Activated naive CD8-positive, alpha-beta T cell (primary cell): ENCODE results near the gene PAEP.
"Not testable (repeated sequence)": the region's sequence is repeated elsewhere in the genome, so short reads cannot be mapped to it uniquely, and the experiment has no call there.

Experiments used
- H3K27ac Mint-ChIP-seq: one replicate; pipeline ENCODE4 v1.8.0; 2021; ENCODE audit warnings: mixed read lengths
- H3K27me3 Mint-ChIP-seq: one replicate; pipeline ENCODE4 v1.8.0; 2021; ENCODE audit warnings: mixed read lengths
- H3K36me3 Mint-ChIP-seq: one replicate; pipeline ENCODE4 v1.8.0; 2021; ENCODE audit warnings: mixed read lengths
- H3K4me1 Mint-ChIP-seq: one replicate; pipeline ENCODE4 v1.8.0; 2021; ENCODE audit warnings: low read depth, mixed read lengths
- H3K4me3 Mint-ChIP-seq: one replicate; pipeline ENCODE4 v1.8.0; 2021; ENCODE audit warnings: mild to moderate bottlenecking, mixed read lengths
- H3K9me3 Mint-ChIP-seq: one replicate; pipeline ENCODE4 v1.8.0; 2021; ENCODE audit warnings: low read depth, mixed read lengths

PAEP gene

DNA sequence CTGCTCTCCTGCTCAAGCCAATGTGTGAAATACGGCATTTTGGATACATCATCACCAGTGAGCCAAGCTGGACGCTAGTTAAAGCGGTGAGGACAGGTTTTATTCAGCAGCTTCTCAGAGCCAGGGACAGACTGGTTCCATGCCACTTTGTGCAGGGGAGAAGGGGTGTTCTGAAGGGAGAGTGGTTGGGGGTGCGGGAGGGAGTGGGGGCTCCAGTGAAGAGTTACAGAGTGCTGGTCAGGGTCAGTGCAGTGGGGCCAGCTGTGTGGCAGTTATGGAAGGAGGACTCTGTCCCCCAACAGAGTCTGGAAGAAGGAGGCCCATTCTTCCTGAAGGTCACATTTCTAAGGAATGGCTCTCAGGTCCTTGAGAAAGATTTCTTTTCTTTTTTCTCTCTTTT, 26.7 kb upstream of the PAEP start:
- H3K27ac Mint-ChIP-seq, H3K9me3 Mint-ChIP-seq, H3K36me3 Mint-ChIP-seq, H3K4me1 Mint-ChIP-seq, H3K4me3 Mint-ChIP-seq: not testable (repeated sequence)
- H3K27me3 Mint-ChIP-seq = peaks cover 24% of the 10 kb centered on the region

DNA sequence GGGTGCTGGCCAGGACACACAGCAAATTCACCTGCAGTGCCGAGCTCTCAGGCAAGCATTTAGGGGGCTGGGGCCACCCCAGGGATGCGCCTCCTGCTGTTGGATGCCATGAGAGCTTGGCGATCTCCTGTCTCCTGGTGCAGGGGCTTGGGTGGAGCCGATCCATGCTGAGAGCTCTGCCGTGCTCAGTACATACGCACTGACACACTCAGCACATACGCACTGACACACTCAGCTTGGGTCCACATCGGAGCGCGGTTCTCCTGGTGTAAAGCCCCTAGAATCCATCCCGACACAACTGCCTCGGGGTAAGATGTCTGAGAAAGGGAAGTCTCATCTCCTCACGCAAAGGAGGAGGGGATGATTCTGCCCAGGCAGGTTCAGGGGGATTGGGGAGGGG, 25.9 kb upstream of the PAEP start:
- H3K4me1 Mint-ChIP-seq, H3K36me3 Mint-ChIP-seq, H3K9me3 Mint-ChIP-seq, H3K4me3 Mint-ChIP-seq, H3K27ac Mint-ChIP-seq: not testable (repeated sequence)
- H3K27me3 Mint-ChIP-seq = peaks cover 23% of the 10 kb centered on the region

DNA sequence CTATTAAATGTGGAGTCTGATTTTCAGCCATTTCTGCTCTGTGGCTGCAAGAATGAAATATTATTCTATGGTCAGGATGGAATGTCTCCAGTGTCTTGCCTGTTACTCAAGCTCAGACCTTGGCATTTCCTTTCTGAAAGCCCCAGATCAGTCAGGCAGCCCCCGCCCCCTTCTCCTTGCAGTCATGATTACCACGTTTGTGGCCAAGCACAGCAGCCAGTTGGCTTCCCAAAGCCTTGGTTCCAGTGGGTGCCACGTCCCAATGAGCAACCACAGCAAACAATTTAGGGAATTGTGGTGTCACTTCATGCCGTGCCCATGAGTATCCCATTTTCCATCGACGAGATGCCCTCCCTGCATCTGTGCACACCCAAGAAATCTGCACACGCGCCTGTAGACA, 25.3 kb upstream of the PAEP start:
- Mint-ChIP-seq H3K4me1 (no peaks in the 10 kb centered on the region), H3K27me3 (peaks cover 20% of the 10 kb centered on the region), H3K9me3 (no peaks in the 10 kb centered on the region)

DNA sequence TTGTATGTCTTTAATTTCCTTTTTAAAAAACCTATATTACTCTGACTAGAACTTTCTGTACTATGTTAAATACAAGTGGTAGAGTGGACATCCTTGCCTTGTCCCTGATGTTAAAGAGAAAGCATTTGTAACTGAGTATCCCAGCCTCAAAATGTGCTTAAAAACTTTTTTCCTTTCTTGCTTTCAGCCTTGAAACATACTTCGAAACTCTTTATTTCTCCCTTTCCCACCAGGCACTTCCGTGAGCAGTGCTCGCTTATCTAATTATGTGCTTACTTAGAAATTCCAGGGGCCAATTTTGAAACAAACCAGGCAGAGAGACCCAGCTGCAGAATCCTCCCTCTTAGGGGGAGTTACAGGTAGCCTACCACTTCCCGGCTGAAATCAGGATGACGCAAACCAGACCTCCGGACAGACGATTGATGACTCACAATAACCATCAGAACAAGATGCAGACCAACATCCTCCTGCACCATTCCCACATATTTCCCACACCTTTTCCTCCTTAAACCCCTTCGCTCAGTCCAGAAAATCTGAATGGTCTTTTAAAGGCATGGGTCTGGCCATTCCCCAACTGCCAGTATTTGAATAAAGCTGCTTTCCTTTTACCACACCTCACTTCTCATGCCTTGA, 18.2 kb upstream of the PAEP start:
- H3K9me3 Mint-ChIP-seq, H3K27ac Mint-ChIP-seq, H3K4me1 Mint-ChIP-seq, H3K27me3 Mint-ChIP-seq, H3K4me3 Mint-ChIP-seq, H3K36me3 Mint-ChIP-seq: not testable (repeated sequence)

More for the DNA sequence above, 25.3 kb upstream of the PAEP start:
- H3K27ac Mint-ChIP-seq = no peak overlapping the region
- no peaks in the 10 kb centered on the region for H3K36me3 Mint-ChIP-seq
- H3K4me3 Mint-ChIP-seq = no peak overlapping the region

DNA sequence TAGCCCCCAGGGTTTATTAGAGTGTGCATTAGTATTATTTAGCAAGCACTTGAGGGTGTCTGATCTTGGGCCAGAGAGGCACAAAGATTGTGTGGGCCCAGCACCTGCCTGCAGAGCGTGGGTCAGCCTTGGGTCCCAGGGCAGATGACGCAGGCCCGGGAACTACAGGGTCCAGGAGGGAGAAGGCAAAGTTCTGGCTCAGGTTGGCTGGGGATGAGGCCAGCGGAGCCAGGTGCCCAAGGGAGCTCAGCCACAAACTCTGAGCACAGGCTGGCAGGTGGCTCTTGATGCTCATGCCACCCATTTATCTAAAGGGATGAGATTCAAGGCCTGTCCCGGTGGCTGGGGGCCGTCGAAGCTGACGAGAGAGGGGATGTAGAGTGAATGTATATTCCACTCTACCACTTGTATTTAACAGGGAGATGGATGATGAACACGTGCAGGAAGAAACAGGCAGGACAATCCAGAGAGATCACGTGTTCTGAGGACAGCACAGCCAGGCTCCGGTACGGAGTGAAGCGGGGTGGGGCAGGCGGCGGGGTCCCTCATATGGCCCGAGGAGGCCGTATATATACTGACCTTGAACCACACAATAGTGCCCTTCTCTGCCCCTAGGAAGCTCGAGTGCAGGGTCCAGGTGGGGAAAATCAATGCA, 16.4 kb upstream of the PAEP start:
- no peaks in the 10 kb centered on the region for H3K36me3 Mint-ChIP-seq
- peaks cover 2% of the 10 kb centered on the region for H3K27me3 Mint-ChIP-seq
- no peaks in the 10 kb centered on the region for H3K4me1 Mint-ChIP-seq
- no peaks in the 10 kb centered on the region for H3K9me3 Mint-ChIP-seq
- H3K4me3 Mint-ChIP-seq = no peak overlapping the region
- H3K27ac Mint-ChIP-seq = no peak overlapping the region

DNA sequence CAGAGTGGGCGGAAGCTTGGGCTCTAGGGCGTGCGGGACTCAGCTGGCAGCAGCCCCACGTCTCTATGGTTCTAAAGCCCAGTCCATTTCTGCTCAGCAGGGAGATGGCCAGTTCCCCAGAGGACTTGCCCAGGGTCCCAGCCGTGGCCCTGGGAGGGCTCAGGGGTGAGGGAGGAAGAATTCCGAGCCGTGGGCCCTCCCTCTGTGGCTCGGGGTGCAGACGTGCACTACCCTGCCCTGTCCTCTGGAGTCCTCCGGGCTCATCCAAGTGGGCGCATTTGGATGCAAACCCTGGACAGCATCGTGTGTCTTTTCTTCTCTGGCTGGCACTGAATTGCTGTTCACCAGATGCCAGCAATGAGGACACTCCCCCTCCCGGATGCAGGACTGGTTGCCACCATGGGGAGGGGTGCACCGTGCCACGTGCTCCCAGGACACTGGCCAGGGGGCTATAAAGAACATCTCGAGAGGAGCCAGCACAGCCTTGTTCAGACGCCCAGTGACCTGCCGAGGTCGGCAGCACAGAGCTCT, 15.8 kb upstream of the PAEP start, which contains the start of gene OBP2A:
Gene OBP2A, plus strand, starts transcription at position 481 of the 531 bp plus-strand sequence. CDS start 55 bp downstream, outside the sequence.
- H3K27me3 Mint-ChIP-seq, H3K27ac Mint-ChIP-seq, H3K36me3 Mint-ChIP-seq, H3K9me3 Mint-ChIP-seq, H3K4me1 Mint-ChIP-seq, H3K4me3 Mint-ChIP-seq: not testable (repeated sequence)

DNA sequence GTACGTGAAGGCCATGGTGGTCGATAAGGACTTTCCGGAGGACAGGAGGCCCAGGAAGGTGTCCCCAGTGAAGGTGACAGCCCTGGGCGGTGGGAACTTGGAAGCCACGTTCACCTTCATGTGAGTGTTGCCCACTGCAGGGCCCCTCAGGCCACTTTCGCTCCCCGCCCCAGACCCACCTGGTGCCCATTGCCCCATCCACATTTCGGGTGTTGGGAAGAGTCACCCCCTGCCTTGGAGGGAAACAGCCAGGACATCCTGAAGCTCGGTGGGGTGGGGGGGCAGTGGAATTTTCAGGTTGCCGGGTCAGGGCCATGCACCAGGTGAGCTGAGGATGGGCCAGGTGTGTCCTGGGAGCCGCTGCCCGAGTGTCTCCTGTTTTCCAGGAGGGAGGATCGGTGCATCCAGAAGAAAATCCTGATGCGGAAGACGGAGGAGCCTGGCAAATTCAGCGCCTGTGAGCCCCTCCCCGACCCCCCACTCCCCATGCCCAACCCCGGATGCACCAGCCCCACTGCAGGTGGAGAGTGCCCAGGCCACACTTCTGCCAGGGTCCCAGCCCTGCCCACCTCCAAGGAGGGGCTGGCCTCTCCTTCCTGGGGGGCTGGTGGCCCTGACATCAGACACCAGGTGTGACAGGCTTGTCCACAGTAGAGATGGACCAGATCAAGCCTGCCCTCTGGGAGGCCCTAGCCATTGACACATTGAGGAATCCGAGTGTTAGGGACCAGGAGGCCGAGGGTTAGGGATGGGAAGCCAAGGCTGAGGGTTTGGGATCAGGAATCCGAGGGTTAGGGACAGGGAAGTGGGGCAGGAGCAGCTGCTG, 14.6 kb upstream of the PAEP start:
- H3K4me1 Mint-ChIP-seq, H3K27me3 Mint-ChIP-seq, H3K9me3 Mint-ChIP-seq, H3K27ac Mint-ChIP-seq, H3K4me3 Mint-ChIP-seq, H3K36me3 Mint-ChIP-seq: not testable (repeated sequence)

DNA sequence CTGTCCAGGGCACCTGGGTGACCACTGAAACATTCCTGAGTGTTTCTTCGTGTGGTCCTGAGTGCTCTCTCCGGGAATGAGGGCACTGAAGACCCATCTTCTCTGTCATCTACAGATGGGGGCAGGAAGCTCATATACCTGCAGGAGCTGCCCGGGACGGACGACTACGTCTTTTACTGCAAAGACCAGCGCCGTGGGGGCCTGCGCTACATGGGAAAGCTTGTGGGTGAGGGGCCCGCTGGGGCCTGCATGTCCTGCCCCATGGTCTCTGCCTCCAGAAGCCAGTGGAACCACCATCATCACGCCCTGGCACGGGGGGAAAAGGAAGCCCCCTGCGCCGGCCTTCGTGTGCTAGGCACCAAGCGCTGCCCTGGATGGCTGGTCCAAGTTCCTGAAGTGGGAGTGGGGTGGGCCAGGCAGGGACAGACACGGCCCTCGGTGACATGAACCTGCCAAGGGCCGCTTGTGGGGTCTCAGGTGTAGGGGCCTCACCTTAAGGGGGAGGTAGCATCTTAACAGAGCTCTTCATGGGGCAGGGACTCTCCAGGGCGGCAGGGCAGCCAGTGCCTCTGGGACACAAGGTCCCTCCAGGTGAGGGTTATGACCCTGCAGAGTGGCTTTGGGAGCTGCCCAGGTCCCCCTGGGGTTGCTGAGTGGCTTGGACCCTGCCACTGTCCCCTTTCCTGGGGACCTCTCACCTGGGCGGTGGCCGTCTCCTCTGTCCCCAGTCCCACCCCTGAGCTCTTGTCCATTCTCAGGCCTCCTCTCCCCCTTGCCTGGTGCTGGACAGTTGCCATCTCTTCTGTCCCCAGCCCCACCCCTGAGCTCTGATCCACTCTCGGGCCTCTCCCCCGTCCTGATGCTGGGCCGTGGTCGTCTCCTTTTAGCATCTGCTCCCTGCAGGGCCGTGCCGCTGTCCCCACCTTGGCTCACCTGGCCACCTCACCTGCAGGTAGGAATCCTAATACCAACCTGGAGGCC, 13.5 kb upstream of the PAEP start:
- Mint-ChIP-seq H3K4me3 (no peak overlapping the region), H3K36me3 (no peaks in the 10 kb centered on the region), H3K27me3 (peaks cover 2% of the 10 kb centered on the region), H3K27ac (no peak overlapping the region), H3K4me1 (no peaks in the 10 kb centered on the region), H3K9me3 (no peaks in the 10 kb centered on the region)

DNA sequence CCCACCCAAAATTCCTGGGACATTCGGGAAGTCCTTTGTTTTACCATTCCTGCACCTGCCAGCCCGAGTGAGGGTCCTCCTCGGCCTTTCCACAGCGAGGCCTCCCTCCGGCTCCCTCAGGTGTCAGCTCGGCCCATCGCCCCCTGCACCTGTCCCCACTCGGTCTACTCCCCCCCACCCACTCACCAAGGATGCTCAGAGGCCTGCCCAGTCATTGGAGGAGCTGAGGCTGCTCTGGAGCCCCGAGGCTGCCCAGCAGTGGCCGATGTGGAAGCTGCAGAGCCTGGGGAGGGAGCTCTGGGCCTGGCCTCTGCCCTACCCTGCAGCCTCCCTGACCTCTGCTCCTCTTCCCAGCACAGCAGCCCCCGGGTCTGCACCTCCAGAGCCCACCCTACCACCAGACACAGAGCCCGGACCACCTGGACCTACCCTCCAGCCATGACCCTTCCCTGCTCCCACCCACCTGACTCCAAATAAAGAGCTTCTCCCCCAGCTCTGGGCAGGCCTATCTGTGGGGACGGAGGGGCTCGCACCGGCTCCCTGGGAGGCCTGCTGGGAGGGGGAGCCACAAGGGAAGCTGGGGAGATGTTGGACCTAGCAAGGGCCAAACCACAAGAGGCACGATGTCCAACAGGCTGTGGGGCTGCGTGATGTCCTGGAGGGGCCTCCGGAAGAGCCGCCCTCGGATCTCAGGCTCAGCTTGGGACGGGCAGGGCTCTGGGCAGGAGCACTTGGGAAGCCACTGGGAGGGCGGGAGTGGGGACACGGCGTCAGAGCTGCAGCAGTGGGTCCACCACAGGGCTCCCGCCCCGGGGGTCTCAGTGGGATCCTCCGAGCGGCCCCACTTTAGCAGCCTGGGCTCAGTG, 11.8 kb upstream of the PAEP start:
- not testable (repeated sequence) for H3K27me3 Mint-ChIP-seq, H3K4me3 Mint-ChIP-seq, H3K27ac Mint-ChIP-seq, H3K4me1 Mint-ChIP-seq, H3K9me3 Mint-ChIP-seq, H3K36me3 Mint-ChIP-seq

DNA sequence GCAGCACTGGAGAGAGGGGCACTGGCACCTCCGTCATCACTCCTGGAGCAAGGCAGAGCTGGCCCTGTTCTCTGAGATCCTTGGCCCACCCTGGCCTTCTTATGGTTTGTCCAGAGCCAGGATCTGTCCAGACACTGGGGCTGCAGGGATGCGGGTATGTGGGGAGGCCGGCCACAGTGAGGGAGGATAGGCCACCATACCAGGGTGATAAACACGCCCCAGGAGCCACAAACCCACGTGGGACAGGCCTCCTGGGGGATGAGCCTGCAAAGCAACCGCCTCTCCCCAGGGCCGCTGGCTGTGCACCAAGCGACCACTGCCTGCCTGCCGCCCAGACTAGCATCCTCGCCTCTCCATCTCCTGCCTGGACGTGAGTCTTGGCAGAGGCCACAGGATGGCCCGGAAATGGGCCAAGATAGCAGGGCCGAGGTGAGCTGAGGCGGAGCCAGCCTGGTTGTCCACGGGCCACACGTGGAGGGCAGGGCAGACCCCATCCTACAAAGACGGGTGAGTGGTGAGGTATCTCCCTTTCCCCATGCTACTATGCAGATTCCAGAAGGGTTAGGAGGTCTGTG, 11.1 kb upstream of the PAEP start:
- Mint-ChIP-seq H3K27ac (no peak overlapping the region), H3K4me3 (no peak overlapping the region), H3K9me3 (no peaks in the 10 kb centered on the region), H3K36me3 (no peaks in the 10 kb centered on the region), H3K27me3 (no peaks in the 10 kb centered on the region), H3K4me1 (no peaks in the 10 kb centered on the region)

DNA sequence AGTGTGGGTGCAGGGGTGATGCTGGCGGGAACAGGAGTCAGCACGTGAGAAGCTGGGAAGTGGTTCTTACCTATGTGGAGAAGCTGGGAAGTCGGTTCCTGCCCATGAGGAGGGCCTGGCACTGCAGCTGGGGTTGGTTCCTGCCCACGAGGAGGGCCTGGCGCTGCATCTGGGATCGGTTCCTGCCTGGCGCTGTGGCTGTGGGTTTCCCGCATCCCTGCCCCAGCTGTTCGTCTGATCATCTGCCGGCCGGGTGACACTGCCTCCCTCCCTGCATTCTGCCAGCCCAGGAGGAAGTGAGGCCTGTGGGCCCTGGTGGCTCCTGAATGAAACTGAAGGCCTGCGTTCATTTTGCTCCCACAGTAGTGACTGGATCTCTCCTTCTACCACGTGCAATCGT, 10.5 kb upstream of the PAEP start:
- no peaks in the 10 kb centered on the region for H3K4me1 Mint-ChIP-seq
- no peak overlapping the region for H3K4me3 Mint-ChIP-seq
- no peak overlapping the region for H3K27ac Mint-ChIP-seq
- H3K9me3 Mint-ChIP-seq = no peaks in the 10 kb centered on the region
- H3K27me3 Mint-ChIP-seq = no peaks in the 10 kb centered on the region
- no peaks in the 10 kb centered on the region for H3K36me3 Mint-ChIP-seq

DNA sequence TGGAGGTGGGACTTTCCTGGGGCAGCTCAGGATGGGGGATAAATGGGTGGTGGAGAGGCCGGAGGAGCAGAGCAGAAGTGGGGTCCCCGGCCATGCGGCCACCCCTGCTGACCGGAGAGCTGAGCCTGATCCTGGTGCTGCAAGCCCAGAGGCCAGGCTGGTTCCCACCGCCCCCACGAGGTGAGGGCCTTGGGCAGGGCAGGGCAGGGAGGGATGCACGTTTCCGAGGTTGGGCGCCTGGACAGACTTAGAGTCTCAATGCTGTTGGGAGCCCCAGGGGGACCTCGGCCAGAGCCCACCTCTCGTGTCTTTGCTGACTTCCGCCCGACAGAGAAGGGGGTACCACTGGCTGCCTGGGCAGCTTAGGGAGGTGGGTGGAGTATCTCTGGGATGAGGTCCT, 10.1 kb upstream of the PAEP start:
- H3K27ac Mint-ChIP-seq = no peak overlapping the region
- H3K9me3 Mint-ChIP-seq = no peaks in the 10 kb centered on the region
- H3K27me3 Mint-ChIP-seq = no peaks in the 10 kb centered on the region
- no peaks in the 10 kb centered on the region for H3K4me1 Mint-ChIP-seq
- no peaks in the 10 kb centered on the region for H3K36me3 Mint-ChIP-seq
- no peak overlapping the region for H3K4me3 Mint-ChIP-seq

DNA sequence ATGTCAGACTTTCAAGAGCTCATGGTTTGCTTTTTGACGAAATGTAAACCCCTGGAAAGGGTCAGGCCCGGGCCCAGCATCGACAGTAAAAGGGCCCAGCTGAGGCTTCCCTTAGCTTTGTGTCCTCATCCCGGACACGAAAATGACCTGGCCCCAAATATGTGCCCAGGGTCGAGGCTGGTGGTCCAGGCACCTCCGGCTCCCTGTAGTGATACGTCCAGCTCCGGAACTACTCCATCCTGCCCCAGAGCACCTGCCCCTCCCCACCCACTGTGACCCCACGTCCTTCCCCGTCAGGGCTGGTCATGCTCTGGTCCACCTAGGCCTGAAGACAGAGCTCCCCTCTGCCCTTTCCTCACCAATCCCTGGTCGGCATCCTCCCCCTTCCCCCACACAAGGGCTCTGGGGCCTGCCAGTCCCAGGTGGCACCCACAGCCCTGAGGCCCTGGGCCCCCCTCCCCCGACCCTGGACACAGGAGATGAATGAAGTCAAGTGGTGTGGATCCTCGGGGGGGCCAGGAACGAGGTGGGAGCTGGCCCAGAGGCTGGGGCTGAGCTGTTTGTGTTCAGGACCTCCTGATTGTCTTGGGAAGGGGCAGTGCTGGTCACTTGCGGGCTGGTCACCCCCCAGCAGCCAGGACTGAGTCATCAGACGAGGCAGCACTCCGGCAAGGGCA, 9.4 kb upstream of the PAEP start:
- no peaks in the 10 kb centered on the region for H3K27me3 Mint-ChIP-seq
- H3K9me3 Mint-ChIP-seq = no peaks in the 10 kb centered on the region
- H3K4me3 Mint-ChIP-seq = no peak overlapping the region
- H3K36me3 Mint-ChIP-seq = no peaks in the 10 kb centered on the region
- H3K27ac Mint-ChIP-seq = no peak overlapping the region
- no peaks in the 10 kb centered on the region for H3K4me1 Mint-ChIP-seq
